Pancreas (tissue), 10 donors: ENCODE measurements around the gene CD80. TPM values are rescaled to one million over a fixed set of nuclear protein-coding genes. Genes with fewer than 3 reads are reported as not detected.
"Not testable (repeated sequence)": the region's sequence is repeated elsewhere in the genome, so short reads cannot be mapped to it uniquely, and the experiment has no call there.

Experiments used
- ATAC-seq, 4 donors: fragments of 200-7000 bp; cut with Tn5 transposase; one replicate each; pipeline versions ENCODE4 v1.8.0 to v1.9.1; 2020; ENCODE audit warnings: mild to moderate bottlenecking in 4 of 4, moderate library complexity in 4 of 4
- DNase-seq, 6 donors: peaks; one replicate each; pipeline ENCODE4 v3.0.0-alpha.2; 2020
- FAIRE-seq: peaks from 2 replicates; lab custom pipeline; 2012; peaks lifted over from hg19 to GRCh38; lab: Jason Lieb, UNC
- H3K27ac ChIP-seq, 4 donors: fragments of 200-600 bp; sonication (generic); 1 replicate in 3 of 4; 2 replicates in 1 of 4; pipeline versions ENCODE4 v1.5.0 to v1.8.0; 2020
- H3K27me3 ChIP-seq, 4 donors: fragments of 200-600 bp; one replicate each; pipeline ENCODE4 v1.8.0; 2021
- H3K36me3 ChIP-seq, 3 donors: fragments of 200-600 bp; sonication (generic) in 1 of 3; one replicate each; pipeline versions ENCODE4 v1.5.0 to v1.8.0; 2020 to 2021
- H3K4me1 ChIP-seq, 3 donors: fragments of 200-600 bp; one replicate each; pipeline ENCODE4 v1.8.0; 2021
- H3K4me3 ChIP-seq, 4 donors: fragments of 200-600 bp; sonication (generic) in 2 of 4; one replicate each; pipeline versions ENCODE4 v1.5.0 to v1.8.0; 2020 to 2021
- H3K9me3 ChIP-seq, 4 donors: fragments of 200-600 bp; one replicate each; pipeline ENCODE4 v1.8.0; 2021
- CTCF ChIP-seq, 4 donors: fragments of 200-600 bp; sonication (generic) in 3 of 4; IDR thresholded peaks; one replicate each; pipeline versions ENCODE4 v1.5.0 to v1.8.0; 2021; ENCODE audit warnings: antibody characterized with exemption in 4 of 4
- WGBS, 2 donors: extraction: QIAGEN DNeasy Blood & Tissue Kit; methylation state at CpG; one replicate each; pipeline ENCODE4 v1.1.7; 2013; 5-methylcytosine and 5-hydroxymethylcytosine counted together
- intact Hi-C, 3 donors: fragments of 100-400 bp; cut with DNase I; formaldehyde crosslinking; loops; one replicate each; pipeline versions ENCODE4 v1.11.1 to v1.14.2; 2022
- polyA plus RNA-seq, 2 donors: library from polyadenylated mRNA; stranded (reverse); fragments of 200-250 nt; gene quantifications; one replicate each; pipeline ENCODE4 v1.2.3, GENCODE V29; 2013
- total RNA-seq, 6 donors: library from RNA; stranded (reverse); fragmentation: NEBNext Ultra II Directional in 4 of 6; extraction: Animal tissue kit (Norgen Biotek cat#: 25700) in 4 of 6; gene quantifications; one replicate each; pipeline versions ENCODE4 v1.2.1 to v1.2.4, GENCODE V29; 2021 to 2023
- donor health status: healthy with polysubstance abuse.
- donor health status: DM: no; HTN: no; CAD: no; lungs with moderate emphysema.
- donor health status: DM: no; HTN: no; CAD: no.
- donor health status: control.
- donor health status: control.
- donor health status: Bipolar disorder and iron deficiency.
- donor health status: DM: yes; HTN: yes; CAD: no.
- donor health status: DM: no; HTN: no; CAD: no.
- donor health status: DM: no; HTN: no; CAD: no.
- donor health status: DM: yes; HTN: yes; CAD: no.

The CD80 gene
- total and polyA plus RNA-seq, 8 donors: 0.14 to 0.66 (median 0.32) TPM; not detected in 1

- no peak for ATAC-seq
- no peaks in the 10 kb centered on the region for H3K27me3 ChIP-seq
- H3K4me1 ChIP-seq: peaks cover 6 to 24% (median 11%) of the 10 kb centered on the region in 3 donors
- no peak for FAIRE-seq
- H3K27ac ChIP-seq: no peak overlapping the region
- intact Hi-C loops: no loop called here
- no peak for DNase-seq
- TF ChIP-seq CTCF (IDR thresholded peaks at IDR 0.05): no peak
- no peak overlapping the region for H3K4me3 ChIP-seq
- no peaks in the 10 kb centered on the region for H3K36me3 ChIP-seq
- WGBS, 2 donors: 92 to 98% methylated on average over 6 of the region's 6 CpGs
- H3K9me3 ChIP-seq: no peaks in the 10 kb centered on the region
Observed at GRCh38 chr3:119596398-119596797, 37.0 kb upstream of the CD80 start.

- WGBS, 2 donors: 84% methylated on average over 7 of the region's 7 CpGs
- FAIRE-seq: no peak
Observed at GRCh38 chr3:119595639-119596334, 36.4 kb upstream of the CD80 start.

GRCh38 chr3:119594929-119595328 lies 35.5 kb upstream of the CD80 start:
- H3K9me3 ChIP-seq, H3K27ac ChIP-seq, intact Hi-C loops, ATAC-seq, DNase-seq, H3K36me3 ChIP-seq, FAIRE-seq, H3K4me3 ChIP-seq, H3K27me3 ChIP-seq: not testable (repeated sequence)
- 91 to 95% methylated on average over 1 of the region's 1 CpG for WGBS, 2 donors
- peaks cover 6 to 24% (median 11%) of the 10 kb centered on the region in 3 donors for H3K4me1 ChIP-seq

More at GRCh38 chr3:119595639-119596334, 36.4 kb upstream of the CD80 start:
- no peaks in the 10 kb centered on the region for H3K27me3 ChIP-seq
- peak in 2 of 4 donors; percentile 8 to 18 for ATAC-seq
- H3K9me3 ChIP-seq: no peaks in the 10 kb centered on the region
- H3K27ac ChIP-seq: no peak overlapping the region
- no peak overlapping the region for H3K4me3 ChIP-seq
- intact Hi-C loops: no loop called here
- H3K36me3 ChIP-seq: no peaks in the 10 kb centered on the region
- DNase-seq: no peak
- peaks cover 6 to 24% (median 11%) of the 10 kb centered on the region in 3 donors for H3K4me1 ChIP-seq
- no peak for TF ChIP-seq CTCF (IDR thresholded peaks at IDR 0.05)

GRCh38 chr3:119594066-119594465 lies 34.7 kb upstream of the CD80 start:
- Histone ChIP-seq H3K27me3 (no peaks in the 10 kb centered on the region), H3K36me3 (no peaks in the 10 kb centered on the region), H3K4me3 (no peak overlapping the region), H3K4me1 (peaks cover 6 to 24% (median 11%) of the 10 kb centered on the region in 3 donors), H3K9me3 (no peaks in the 10 kb centered on the region), H3K27ac (no peak overlapping the region)
- TF ChIP-seq CTCF (IDR thresholded peaks at IDR 0.05): no peak
- FAIRE-seq (no peak), ATAC-seq (no peak), DNase-seq (no peak)
- intact Hi-C loops: no loop called here
- 80 to 92% methylated on average over 5 of the region's 5 CpGs for WGBS, 2 donors

- no peaks in the 10 kb centered on the region for H3K9me3 ChIP-seq
- peaks cover 2 to 13% (median 7%) of the 10 kb centered on the region in 3 donors for H3K4me1 ChIP-seq
- no peaks in the 10 kb centered on the region for H3K36me3 ChIP-seq
- ATAC-seq (no peak), DNase-seq (no peak), FAIRE-seq (no peak)
- no peak overlapping the region for H3K4me3 ChIP-seq
- no peak for TF ChIP-seq CTCF (IDR thresholded peaks at IDR 0.05)
- H3K27me3 ChIP-seq: no peaks in the 10 kb centered on the region
- intact Hi-C loops: no loop called here
- no peak overlapping the region for H3K27ac ChIP-seq
- 53 to 71% methylated on average over 1 of the region's 1 CpG for WGBS, 2 donors
Observed at GRCh38 chr3:119592861-119593260, 33.4 kb upstream of the CD80 start.
